Prostate gland (tissue), 2 donors: ENCODE measurements around the gene TANGO6. TPM values are rescaled to one million over a fixed set of nuclear protein-coding genes. Genes with fewer than 3 reads are reported as not detected.
"Not testable (repeated sequence)": the region's sequence is repeated elsewhere in the genome, so short reads cannot be mapped to it uniquely, and the experiment has no call there.

Source experiments
- DNase-seq: peaks from one replicate; pipeline ENCODE4 v3.0.0-alpha.2; 2019; ENCODE audit warnings: low spot score
- H3K27ac ChIP-seq, 2 donors: fragments of 200-600 bp; sonication (generic); 2 replicates each; pipeline ENCODE4 v1.5.1; 2017 to 2019
- H3K27me3 ChIP-seq: fragments of 200-600 bp; sonication (generic); replicated peaks from 2 replicates; pipeline ENCODE4 v1.5.1; 2019; ENCODE audit not compliant: insufficient read depth
- H3K36me3 ChIP-seq, 2 donors: fragments of 200-600 bp; sonication (generic); 1 replicate in 1 of 2; 2 replicates in 1 of 2; pipeline versions ENCODE4 v1.5.1 to v1.8.1; 2017 to 2019
- H3K4me1 ChIP-seq: fragments of 200-600 bp; sonication (generic); replicated peaks from 2 replicates; pipeline ENCODE4 v1.5.1; 2019
- H3K4me3 ChIP-seq, 2 donors: fragments of 200-600 bp; sonication (generic); 2 replicates each; pipeline ENCODE4 v1.5.1; 2017 to 2019
- H3K9me3 ChIP-seq: fragments of 200-600 bp; sonication (generic); 2 replicates; pipeline ENCODE4 v1.5.1; 2017
- POLR2A ChIP-seq: fragments of 450-650 bp; IDR thresholded peaks from one replicate; pipeline ENCODE4 v1.6.1; 2016; ENCODE audit warnings: antibody characterized with exemption, mild to moderate bottlenecking
- POLR2AphosphoS5 ChIP-seq: sonication (generic); formaldehyde crosslinking; IDR thresholded peaks from one replicate; pipeline ENCODE4 v1.6.1; 2017; ENCODE audit warnings: antibody characterized with exemption
- WGBS: methylation state at CpG from one replicate; pipeline ENCODE4 v1.1.5; 2018; 5-methylcytosine and 5-hydroxymethylcytosine counted together
- intact Hi-C: fragments of 100-400 bp; cut with DNase I; formaldehyde crosslinking; loops from one replicate; pipeline ENCODE4 v1.14.2; 2022
- total RNA-seq, 2 donors: library from RNA; depleted of rRNA; stranded (reverse); fragments of >200 nt; gene quantifications; one replicate each; pipeline ENCODE4 v1.1.0, GENCODE V29; 2016
- TF ChIP-seq, protein P1 (sequence below), 4 experiments: fragments of 200-600 bp in 2 of 4; fragments of 450-650 bp in 2 of 4; sonication (generic) in 2 of 4; IDR thresholded peaks; 1 replicate in 3 of 4; 2 replicates in 1 of 4; pipeline ENCODE4 v1.5.1; 2016 to 2019; ENCODE audit warnings: antibody characterized with exemption in 4 of 4, mild to moderate bottlenecking in 2 of 4, moderate library complexity in 2 of 4

TANGO6 gene
- total RNA-seq, 2 donors from 2014 or later: 13.1 to 28.6 TPM

DNA sequence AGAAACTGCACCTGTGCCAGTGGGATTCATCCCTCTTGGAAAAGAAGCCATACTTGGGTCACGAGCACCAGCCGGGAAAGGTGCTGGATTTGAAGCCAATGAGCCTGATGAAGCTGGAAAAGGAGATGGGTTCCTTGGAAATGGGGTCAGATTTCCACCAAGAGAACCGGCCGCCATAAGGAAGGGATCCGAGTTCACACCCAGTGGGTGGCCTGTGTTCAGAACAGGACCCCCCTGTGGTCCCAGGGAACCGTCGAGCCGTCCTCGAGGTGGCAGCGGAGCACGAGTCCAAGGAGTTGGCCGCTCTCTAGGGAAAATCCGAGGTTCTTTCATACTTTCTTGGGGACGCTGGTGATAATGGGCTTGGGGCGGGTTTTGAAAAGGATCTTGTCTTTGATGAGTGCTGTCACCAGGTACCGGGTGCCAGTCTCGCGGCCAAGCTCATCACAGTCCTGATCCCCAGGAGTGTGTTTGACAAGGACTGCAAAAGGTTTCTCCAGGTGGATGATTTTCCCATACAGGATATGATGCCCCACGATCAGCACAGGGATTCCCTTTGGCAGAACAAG is 276.8 kb downstream of the TANGO6 start:
- Histone ChIP-seq H3K27ac (no peak overlapping the region), H3K9me3 (no peaks in the 10 kb centered on the region), H3K27me3 (no peaks in the 10 kb centered on the region), H3K4me1 (no peaks in the 10 kb centered on the region), H3K36me3 (peaks cover 5 to 24% of the 10 kb centered on the region in 2 donors), H3K4me3 (no peak overlapping the region)
- intact Hi-C loops: no loop called here
- 88% methylated on average over 19 of the region's 19 CpGs for WGBS
- TF ChIP-seq POLR2AphosphoS5: no peak
- TF ChIP-seq POLR2A: no peak
- TF ChIP-seq, protein P1, sequence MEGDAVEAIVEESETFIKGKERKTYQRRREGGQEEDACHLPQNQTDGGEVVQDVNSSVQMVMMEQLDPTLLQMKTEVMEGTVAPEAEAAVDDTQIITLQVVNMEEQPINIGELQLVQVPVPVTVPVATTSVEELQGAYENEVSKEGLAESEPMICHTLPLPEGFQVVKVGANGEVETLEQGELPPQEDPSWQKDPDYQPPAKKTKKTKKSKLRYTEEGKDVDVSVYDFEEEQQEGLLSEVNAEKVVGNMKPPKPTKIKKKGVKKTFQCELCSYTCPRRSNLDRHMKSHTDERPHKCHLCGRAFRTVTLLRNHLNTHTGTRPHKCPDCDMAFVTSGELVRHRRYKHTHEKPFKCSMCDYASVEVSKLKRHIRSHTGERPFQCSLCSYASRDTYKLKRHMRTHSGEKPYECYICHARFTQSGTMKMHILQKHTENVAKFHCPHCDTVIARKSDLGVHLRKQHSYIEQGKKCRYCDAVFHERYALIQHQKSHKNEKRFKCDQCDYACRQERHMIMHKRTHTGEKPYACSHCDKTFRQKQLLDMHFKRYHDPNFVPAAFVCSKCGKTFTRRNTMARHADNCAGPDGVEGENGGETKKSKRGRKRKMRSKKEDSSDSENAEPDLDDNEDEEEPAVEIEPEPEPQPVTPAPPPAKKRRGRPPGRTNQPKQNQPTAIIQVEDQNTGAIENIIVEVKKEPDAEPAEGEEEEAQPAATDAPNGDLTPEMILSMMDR (IDR thresholded peaks at IDR 0.05): no peak
- DNase-seq: no peak

DNA sequence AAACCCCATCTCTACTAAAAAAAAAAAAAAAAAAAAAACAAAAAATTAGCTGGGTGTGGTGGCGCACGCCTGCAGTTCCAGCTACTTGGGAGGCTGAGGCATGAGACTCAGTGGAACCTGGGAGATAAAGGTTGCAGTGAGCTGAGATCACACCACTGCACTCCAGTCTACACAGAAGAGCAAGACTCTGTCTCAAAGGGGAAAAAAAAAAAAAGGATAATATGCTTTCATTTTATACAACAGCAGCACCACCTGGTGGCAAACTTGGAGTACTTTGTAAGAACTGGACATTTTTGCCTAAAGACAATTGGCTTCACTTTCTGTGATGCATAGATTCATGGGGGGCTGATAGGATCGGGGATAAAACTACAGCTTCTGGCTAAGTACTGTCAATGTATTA is 280.6 kb downstream of the TANGO6 start:
- intact Hi-C loops: no loop called here
- TF ChIP-seq, protein P1 (IDR thresholded peaks at IDR 0.05): peak; percentile 13 to 77 (median 74)
- TF ChIP-seq POLR2A (no peak), POLR2AphosphoS5 (peak; percentile 23)
- no peak for DNase-seq

DNA sequence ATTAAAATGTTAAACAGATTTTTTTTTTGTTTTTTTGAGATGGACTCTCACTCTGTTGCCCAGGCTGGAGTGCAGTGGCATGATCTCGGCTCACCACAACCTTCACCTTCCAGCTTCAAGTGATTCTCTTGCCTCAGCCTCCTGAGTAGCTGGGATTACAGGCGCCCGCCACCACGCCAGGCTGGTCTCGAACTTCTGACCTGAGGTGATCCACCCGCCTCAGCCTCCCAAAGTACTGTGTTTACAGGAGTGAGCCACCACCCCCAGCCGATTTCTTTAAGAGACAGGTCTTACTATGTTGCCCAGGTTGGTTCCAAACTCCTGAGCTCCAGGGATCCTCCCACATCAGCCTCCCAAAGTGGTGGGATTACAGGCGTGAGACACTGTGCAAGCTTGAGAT is 281.1 kb downstream of the TANGO6 start:
- intact Hi-C loops, H3K27me3 ChIP-seq, H3K27ac ChIP-seq, DNase-seq, H3K9me3 ChIP-seq, H3K4me3 ChIP-seq, H3K4me1 ChIP-seq: not testable (repeated sequence)
- peaks cover 0 to 12% of the 10 kb centered on the region in 2 donors for H3K36me3 ChIP-seq
- WGBS: 89% methylated on average over 8 of the region's 8 CpGs

More for the DNA sequence above, 280.6 kb downstream of the TANGO6 start:
- Histone ChIP-seq H3K9me3 (no peaks in the 10 kb centered on the region), H3K4me3 (no peak overlapping the region), H3K27me3 (no peaks in the 10 kb centered on the region), H3K27ac (no peak overlapping the region), H3K36me3 (peaks cover 0 to 16% of the 10 kb centered on the region in 2 donors), H3K4me1 (no peaks in the 10 kb centered on the region)
- 77% methylated on average over 3 of the region's 3 CpGs for WGBS

DNA sequence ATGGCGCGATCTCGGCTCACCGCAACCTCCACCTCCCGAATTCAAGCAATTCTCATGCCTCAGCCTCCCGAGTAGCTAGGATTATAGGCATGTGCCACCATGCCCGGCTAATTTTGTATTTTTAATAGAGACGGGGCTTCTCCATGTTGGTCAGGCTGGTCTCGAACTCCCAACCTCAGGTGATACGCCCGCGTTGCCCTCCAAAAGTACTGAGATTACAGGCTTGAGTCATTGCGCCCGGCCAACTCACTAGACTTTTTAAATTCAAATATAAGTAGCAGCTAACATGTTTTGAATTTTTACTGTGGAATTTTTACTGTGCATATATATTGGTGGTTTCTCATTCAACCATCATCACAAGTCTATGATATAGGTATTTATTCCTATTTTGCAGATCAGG is 281.6 kb downstream of the TANGO6 start:
- not testable (repeated sequence) for H3K27ac ChIP-seq, H3K27me3 ChIP-seq, DNase-seq, H3K4me3 ChIP-seq, H3K36me3 ChIP-seq, H3K4me1 ChIP-seq, H3K9me3 ChIP-seq
- 93% methylated on average over 14 of the region's 14 CpGs for WGBS
- intact Hi-C loops: loop anchor here (5.0 kb wide), 3 partner anchors 278 to 598 kb away; no protein-coding TSS in a partner anchor

DNA sequence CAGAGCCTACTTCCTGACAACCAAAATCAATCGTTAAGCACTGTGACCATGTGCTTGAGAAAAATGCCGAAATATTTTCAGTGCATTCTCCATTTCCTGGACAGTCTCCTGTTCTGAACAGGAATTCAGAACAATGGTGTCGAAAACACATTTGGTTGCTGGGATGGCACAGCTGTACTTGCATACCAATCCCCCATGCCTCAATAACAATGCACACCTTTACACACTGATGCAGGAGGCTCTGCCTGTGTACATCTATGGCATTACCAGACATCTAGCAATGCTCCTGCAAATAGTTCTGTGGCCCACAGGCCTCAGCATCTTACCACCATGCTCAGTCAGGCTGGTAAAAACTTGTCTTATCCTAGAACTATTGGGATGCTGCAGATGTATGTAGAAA is 282.9 kb downstream of the TANGO6 start:
- 74% methylated on average over 3 of the region's 3 CpGs for WGBS
- H3K36me3 ChIP-seq: no peaks in the 10 kb centered on the region
- intact Hi-C loops: loop anchor here (5.0 kb wide), 3 partner anchors 279 to 599 kb away; no protein-coding TSS in a partner anchor
- H3K9me3 ChIP-seq: no peaks in the 10 kb centered on the region
- peaks cover 5% of the 10 kb centered on the region for H3K4me1 ChIP-seq
- TF ChIP-seq POLR2AphosphoS5 (no peak), POLR2A (no peak)
- TF ChIP-seq, protein P1 (IDR thresholded peaks at IDR 0.05): no peak
- no peak overlapping the region for H3K27ac ChIP-seq
- H3K4me3 ChIP-seq: no peak overlapping the region
- H3K27me3 ChIP-seq: no peaks in the 10 kb centered on the region
- DNase-seq: no peak

DNA sequence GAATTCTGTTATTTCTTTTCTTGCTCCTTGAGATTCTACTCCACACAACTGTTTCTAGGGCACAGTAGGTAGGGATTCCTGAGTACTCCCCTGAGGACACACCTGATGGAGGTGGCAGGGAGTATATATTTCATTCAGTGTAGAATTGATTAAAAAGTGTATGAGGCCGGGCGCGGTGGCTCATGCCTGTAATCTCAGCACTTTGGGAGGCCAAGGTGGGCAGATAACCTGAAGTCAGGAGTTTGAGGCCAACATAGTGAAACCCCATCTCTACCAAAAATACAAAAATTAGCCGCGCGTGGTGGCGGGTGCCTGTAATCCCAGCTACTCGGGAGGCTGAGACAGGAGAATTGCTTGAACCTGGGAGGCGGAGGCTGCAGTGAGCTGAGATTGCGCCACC is 283.5 kb downstream of the TANGO6 start:
- intact Hi-C loops: loop anchor here (5.0 kb wide), 3 partner anchors 280 to 600 kb away; no protein-coding TSS in a partner anchor
- WGBS: 95% methylated on average over 10 of the region's 10 CpGs
- not testable (repeated sequence) for DNase-seq, H3K27ac ChIP-seq, H3K36me3 ChIP-seq, H3K27me3 ChIP-seq, H3K4me1 ChIP-seq, H3K4me3 ChIP-seq, H3K9me3 ChIP-seq
